KMS-11 (cell line): ENCODE results near the gene TSC22D1.
A peak's percentile ranks its signal among the peaks of the same experiment; 100 is the strongest.

ENCODE experiments used
- H2AFZ ChIP-seq: fragments of 200-600 bp; sonication (generic); 2 replicates; pipeline ENCODE4 v1.6.1; 2016; ENCODE audit warnings: antibody characterized with exemption, mixed run types, low read depth
- H3K27ac ChIP-seq: fragments of 200-600 bp; sonication (generic); 2 replicates; pipeline ENCODE4 v1.6.1; 2016; ENCODE audit warnings: mild to moderate bottlenecking, mixed run types
- H3K27me3 ChIP-seq: fragments of 200-600 bp; sonication (generic); 2 replicates; pipeline ENCODE4 v1.6.1; 2017; ENCODE audit warnings: mild to moderate bottlenecking, low read depth, mixed run types, moderate library complexity; ENCODE audit not compliant: insufficient read depth
- H3K36me3 ChIP-seq: fragments of 200-600 bp; sonication (generic); 2 replicates; pipeline ENCODE4 v1.6.1; 2017; ENCODE audit warnings: mild to moderate bottlenecking, mixed run types; ENCODE audit not compliant: insufficient read depth
- H3K4me1 ChIP-seq: fragments of 200-600 bp; sonication (generic); 2 replicates; pipeline ENCODE4 v1.6.1; 2016; ENCODE audit warnings: mild to moderate bottlenecking, low read depth, mixed run types; ENCODE audit not compliant: poor library complexity, severe bottlenecking
- H3K4me2 ChIP-seq: fragments of 200-600 bp; sonication (generic); 2 replicates; pipeline ENCODE4 v1.7.0; 2016; ENCODE audit warnings: mild to moderate bottlenecking, mixed run types
- H3K4me3 ChIP-seq: fragments of 200-600 bp; sonication (generic); IDR thresholded peaks from 2 replicates; pipeline ENCODE4 v1.6.1; 2017; ENCODE audit warnings: low read depth, low read length, mixed read lengths; ENCODE audit not compliant: insufficient read depth
- H3K79me2 ChIP-seq: fragments of 200-600 bp; sonication (generic); 2 replicates; pipeline ENCODE4 v1.6.1; 2016; ENCODE audit warnings: low read depth, mixed run types; ENCODE audit not compliant: insufficient read depth
- H3K9ac ChIP-seq: fragments of 200-600 bp; sonication (generic); 2 replicates; pipeline ENCODE4 v1.6.1; 2016; ENCODE audit warnings: mild to moderate bottlenecking, mixed run types
- H4K20me1 ChIP-seq: fragments of 200-600 bp; sonication (generic); 2 replicates; pipeline ENCODE4 v1.6.1; 2016; ENCODE audit warnings: mild to moderate bottlenecking, mixed run types; ENCODE audit not compliant: insufficient read depth
- CTCF ChIP-seq: fragments of 200-600 bp; sonication (generic); conservative IDR thresholded peaks from 2 replicates; pipeline ENCODE4 v1.6.1; 2017; ENCODE audit warnings: low read depth, mild to moderate bottlenecking, antibody characterized with exemption, low read length, moderate library complexity, mixed read lengths

TSC22D1 gene

GRCh38 chr13:44439452-44440024 is 136.6 kb downstream of the TSC22D1 start:
- TF ChIP-seq CTCF: no peak
- Histone ChIP-seq H3K27ac (no peak overlapping the region), H3K4me2 (no peak overlapping the region)

GRCh38 chr13:44438234-44438579 is 137.9 kb downstream of the TSC22D1 start:
- no peaks in the 10 kb centered on the region for H4K20me1 ChIP-seq
- H3K9ac ChIP-seq: no peak overlapping the region
- H3K36me3 ChIP-seq: no peaks in the 10 kb centered on the region
- H3K27me3 ChIP-seq: no peaks in the 10 kb centered on the region
- no peaks in the 10 kb centered on the region for H3K79me2 ChIP-seq
- H2AFZ ChIP-seq: no peak overlapping the region
- H3K4me2 ChIP-seq: no peak overlapping the region
- H3K27ac ChIP-seq: no peak overlapping the region
- peak; percentile 38 for TF ChIP-seq CTCF
- no peak overlapping the region for H3K4me3 ChIP-seq
- peaks cover 8% of the 10 kb centered on the region for H3K4me1 ChIP-seq

More at GRCh38 chr13:44439452-44440024, 136.6 kb downstream of the TSC22D1 start:
- H3K4me1 ChIP-seq: peaks cover 8% of the 10 kb centered on the region
- no peaks in the 10 kb centered on the region for H3K27me3 ChIP-seq
- H3K79me2 ChIP-seq: no peaks in the 10 kb centered on the region
- H3K9ac ChIP-seq: no peak overlapping the region
- H3K36me3 ChIP-seq: no peaks in the 10 kb centered on the region
- no peak overlapping the region for H2AFZ ChIP-seq
- H4K20me1 ChIP-seq: no peaks in the 10 kb centered on the region
- no peak overlapping the region for H3K4me3 ChIP-seq

- H3K4me1 ChIP-seq: peaks cover 8% of the 10 kb centered on the region
- H3K36me3 ChIP-seq: no peaks in the 10 kb centered on the region
- peak; percentile 64 for TF ChIP-seq CTCF
- peak overlapping the region; percentile 76 for H3K4me2 ChIP-seq
- no peak overlapping the region for H3K27ac ChIP-seq
- H3K9ac ChIP-seq: peak overlapping the region; percentile 41; the same call in 1 of the 2 replicates
- H4K20me1 ChIP-seq: no peaks in the 10 kb centered on the region
- H3K27me3 ChIP-seq: no peaks in the 10 kb centered on the region
- no peaks in the 10 kb centered on the region for H3K79me2 ChIP-seq
- peak overlapping the region; percentile 54; the same call in 1 of the 2 replicates for H2AFZ ChIP-seq
- H3K4me3 ChIP-seq: no peak overlapping the region
Observed at GRCh38 chr13:44437356-44438233, 138.5 kb downstream of the TSC22D1 start.

GRCh38 chr13:44436589-44437337 is 139.4 kb downstream of the TSC22D1 start:
- Histone ChIP-seq H3K4me1 (peaks cover 8% of the 10 kb centered on the region), H3K27me3 (no peaks in the 10 kb centered on the region), H3K4me3 (no peak overlapping the region), H3K4me2 (peak overlapping the region; percentile 76), H3K27ac (no peak overlapping the region), H3K79me2 (no peaks in the 10 kb centered on the region), H2AFZ (peak overlapping the region; percentile 54; the same call in 1 of the 2 replicates), H3K9ac (peak overlapping the region; percentile 41; the same call in 1 of the 2 replicates), H4K20me1 (no peaks in the 10 kb centered on the region), H3K36me3 (no peaks in the 10 kb centered on the region)
- TF ChIP-seq CTCF: no peak
